Effector memory CD4-positive, alpha-beta T cell (primary cell): Measurements from ENCODE around the gene SNHG17.
"Not testable (repeated sequence)": the region's sequence is repeated elsewhere in the genome, so short reads cannot be mapped to it uniquely, and the experiment has no call there.

Experiments used
- DNase-seq, 3 donors: peaks; one replicate each; pipeline ENCODE4 v3.0.0-alpha.2; 2020
- H3K27ac ChIP-seq: 2 replicates; pipeline ENCODE4 v1.7.0; 2013; ENCODE audit warnings: mild to moderate bottlenecking, low read length, moderate library complexity; ENCODE audit not compliant: insufficient read depth, poor library complexity, severe bottlenecking
- H3K27me3 ChIP-seq: replicated peaks from 2 replicates; pipeline ENCODE4 v1.7.0; 2013; ENCODE audit warnings: mild to moderate bottlenecking, low read length; ENCODE audit not compliant: insufficient read depth, control insufficient read depth, poor library complexity, severe bottlenecking
- H3K36me3 ChIP-seq: 2 replicates; pipeline ENCODE4 v1.7.0; 2013; ENCODE audit warnings: mild to moderate bottlenecking, low read length, moderate library complexity; ENCODE audit not compliant: control insufficient read depth, insufficient read depth
- H3K4me1 ChIP-seq: 2 replicates; pipeline ENCODE4 v1.7.0; 2013; ENCODE audit warnings: low read length, mild to moderate bottlenecking; ENCODE audit not compliant: control insufficient read depth, insufficient read depth, poor library complexity, severe bottlenecking
- H3K4me3 ChIP-seq: 2 replicates; pipeline ENCODE4 v1.7.0; 2013; ENCODE audit warnings: low read length, low read depth, mild to moderate bottlenecking; ENCODE audit not compliant: insufficient read depth, poor library complexity, severe bottlenecking
- H3K9me3 ChIP-seq: 2 replicates; pipeline ENCODE4 v1.7.0; 2013; ENCODE audit warnings: mild to moderate bottlenecking, low read length, moderate library complexity; ENCODE audit not compliant: control insufficient read depth

SNHG17 gene

GRCh38 chr20:38433304-38433972 lies 1.7 kb downstream of the SNHG17 start:
- no peak for DNase-seq
- Histone ChIP-seq H3K4me1 (peaks cover 23% of the 10 kb centered on the region), H3K4me3 (peak overlapping the region; percentile 67), H3K27ac (peak overlapping the region; percentile 79), H3K27me3 (no peaks in the 10 kb centered on the region), H3K36me3 (peaks cover 40% of the 10 kb centered on the region), H3K9me3 (no peaks in the 10 kb centered on the region)

GRCh38 chr20:38432870-38433269 lies 2.3 kb downstream of the SNHG17 start:
- H3K4me3 ChIP-seq, H3K27ac ChIP-seq: not testable (repeated sequence)
- peaks cover 46% of the 10 kb centered on the region for H3K36me3 ChIP-seq

GRCh38 chr20:38432292-38432691 lies 2.8 kb downstream of the SNHG17 start:
- H3K36me3 ChIP-seq: peaks cover 52% of the 10 kb centered on the region
- H3K4me3 ChIP-seq: no peak overlapping the region
- peaks cover 23% of the 10 kb centered on the region for H3K4me1 ChIP-seq
- H3K27ac ChIP-seq: no peak overlapping the region
- H3K9me3 ChIP-seq: no peaks in the 10 kb centered on the region
- no peak for DNase-seq
- no peaks in the 10 kb centered on the region for H3K27me3 ChIP-seq

More at GRCh38 chr20:38432870-38433269, 2.3 kb downstream of the SNHG17 start:
- H3K4me1 ChIP-seq: peaks cover 23% of the 10 kb centered on the region
- not testable (repeated sequence) for H3K27me3 ChIP-seq, H3K9me3 ChIP-seq, DNase-seq

GRCh38 chr20:38430679-38431325 lies 4.3 kb downstream of the SNHG17 start:
- Histone ChIP-seq H3K4me1 (peaks cover 23% of the 10 kb centered on the region), H3K27ac (no peak overlapping the region), H3K27me3 (no peaks in the 10 kb centered on the region), H3K4me3 (no peak overlapping the region), H3K36me3 (peaks cover 66% of the 10 kb centered on the region), H3K9me3 (no peaks in the 10 kb centered on the region)
- no peak for DNase-seq

DNA sequence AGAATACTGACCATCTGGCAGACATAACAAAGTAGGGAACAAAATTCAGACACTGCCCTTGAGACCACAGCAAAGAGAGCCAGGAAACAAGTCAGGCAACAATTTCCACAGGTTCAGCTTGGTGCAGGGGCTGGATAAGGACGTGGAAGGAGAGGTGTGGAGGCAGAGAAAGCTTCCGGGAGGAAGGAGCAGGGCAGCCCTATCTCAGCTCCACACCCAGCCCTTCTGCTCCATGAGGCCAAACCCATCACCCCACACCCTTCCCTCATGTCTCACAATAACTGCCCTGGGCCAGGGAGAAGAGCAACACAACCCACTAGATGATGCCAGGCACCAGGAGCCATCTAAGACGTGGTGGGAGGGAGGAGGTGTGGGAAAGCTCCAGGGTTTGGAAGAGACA lies 5.8 kb downstream of the SNHG17 start:
- Histone ChIP-seq H3K27ac (no peak overlapping the region), H3K4me3 (no peak overlapping the region), H3K9me3 (no peaks in the 10 kb centered on the region), H3K27me3 (no peaks in the 10 kb centered on the region), H3K36me3 (peaks cover 80% of the 10 kb centered on the region), H3K4me1 (peaks cover 16% of the 10 kb centered on the region)
- no peak for DNase-seq

GRCh38 chr20:38428800-38429199 lies 6.3 kb downstream of the SNHG17 start:
- no peaks in the 10 kb centered on the region for H3K27me3 ChIP-seq
- H3K4me3 ChIP-seq: no peak overlapping the region
- H3K9me3 ChIP-seq: no peaks in the 10 kb centered on the region
- peaks cover 84% of the 10 kb centered on the region for H3K36me3 ChIP-seq
- DNase-seq: no peak
- no peak overlapping the region for H3K27ac ChIP-seq
- H3K4me1 ChIP-seq: peaks cover 11% of the 10 kb centered on the region

DNA sequence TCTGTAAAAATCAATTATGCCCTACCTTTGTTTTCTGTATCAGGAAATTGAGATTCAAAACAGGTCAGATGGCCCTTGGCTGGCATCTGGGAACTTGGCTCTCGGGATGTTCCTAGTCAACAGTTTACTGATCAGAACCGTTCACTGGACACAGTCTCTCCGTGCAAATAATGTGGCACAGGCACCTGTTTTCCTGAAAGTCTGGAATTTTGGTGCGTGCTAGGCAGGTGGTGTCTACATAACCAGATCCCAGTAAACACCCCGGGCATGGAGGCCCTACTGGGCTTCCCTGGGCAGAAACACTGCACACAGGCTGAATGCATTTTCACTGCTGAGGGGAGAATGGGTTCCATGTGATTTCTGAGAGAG lies 7.5 kb downstream of the SNHG17 start:
- no peak overlapping the region for H3K4me3 ChIP-seq
- H3K36me3 ChIP-seq: peaks cover 88% of the 10 kb centered on the region
- H3K4me1 ChIP-seq: peaks cover 4% of the 10 kb centered on the region
- DNase-seq: no peak
- H3K9me3 ChIP-seq: no peaks in the 10 kb centered on the region
- H3K27ac ChIP-seq: no peak overlapping the region
- H3K27me3 ChIP-seq: no peaks in the 10 kb centered on the region

DNA sequence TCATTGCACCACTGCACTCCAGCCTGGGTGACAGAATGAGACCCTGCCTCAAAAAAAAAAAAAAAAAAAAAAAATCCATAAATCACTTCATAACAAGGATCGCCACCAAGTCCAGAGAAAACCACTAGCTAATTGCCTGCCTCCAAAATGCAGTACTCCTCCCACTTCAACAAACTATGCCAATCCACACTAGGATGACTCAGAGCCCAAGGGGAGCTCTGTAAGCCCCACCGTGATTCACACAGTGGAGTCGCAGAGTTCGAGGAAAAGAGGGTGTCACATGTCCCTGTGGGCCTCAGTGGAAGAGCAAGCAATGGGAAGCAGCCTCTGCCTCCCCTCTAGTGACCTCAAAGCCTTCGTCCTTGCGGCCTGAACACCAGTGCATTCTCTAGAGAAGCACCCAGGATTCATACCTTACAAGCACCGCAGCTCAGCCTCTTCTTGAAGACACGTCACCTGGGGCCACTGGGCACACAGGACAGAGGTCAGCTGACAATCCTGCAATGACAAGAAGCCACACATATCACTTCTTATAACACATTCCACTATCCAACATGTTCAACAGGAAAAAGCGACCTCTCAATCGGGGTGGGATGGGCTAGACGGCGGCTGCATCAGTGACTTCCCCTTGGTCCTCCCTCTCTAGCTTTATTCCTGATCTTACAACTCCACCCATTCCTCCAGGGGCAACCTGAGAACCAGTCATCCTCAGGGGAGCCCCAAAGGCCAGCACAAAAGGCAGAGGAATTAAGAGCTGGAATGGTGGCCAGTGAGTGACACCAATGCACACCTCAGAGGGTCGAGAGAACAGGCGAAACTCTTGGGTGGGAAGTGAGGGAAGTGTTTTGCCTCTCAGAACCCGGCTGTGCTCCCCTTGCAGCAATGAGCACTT lies 8.9 kb downstream of the SNHG17 start:
- no peaks in the 10 kb centered on the region for H3K9me3 ChIP-seq
- H3K36me3 ChIP-seq: peaks cover 89% of the 10 kb centered on the region
- no peak for DNase-seq
- H3K27ac ChIP-seq: no peak overlapping the region
- no peak overlapping the region for H3K4me3 ChIP-seq
- no peaks in the 10 kb centered on the region for H3K4me1 ChIP-seq
- H3K27me3 ChIP-seq: no peaks in the 10 kb centered on the region

- Histone ChIP-seq H3K27ac (no peak overlapping the region), H3K27me3 (no peaks in the 10 kb centered on the region), H3K4me1 (no peaks in the 10 kb centered on the region), H3K9me3 (no peaks in the 10 kb centered on the region), H3K36me3 (peaks cover 93% of the 10 kb centered on the region), H3K4me3 (no peak overlapping the region)
- DNase-seq: no peak
Measured at GRCh38 chr20:38424401-38424800, 10.7 kb downstream of the SNHG17 start.

DNA sequence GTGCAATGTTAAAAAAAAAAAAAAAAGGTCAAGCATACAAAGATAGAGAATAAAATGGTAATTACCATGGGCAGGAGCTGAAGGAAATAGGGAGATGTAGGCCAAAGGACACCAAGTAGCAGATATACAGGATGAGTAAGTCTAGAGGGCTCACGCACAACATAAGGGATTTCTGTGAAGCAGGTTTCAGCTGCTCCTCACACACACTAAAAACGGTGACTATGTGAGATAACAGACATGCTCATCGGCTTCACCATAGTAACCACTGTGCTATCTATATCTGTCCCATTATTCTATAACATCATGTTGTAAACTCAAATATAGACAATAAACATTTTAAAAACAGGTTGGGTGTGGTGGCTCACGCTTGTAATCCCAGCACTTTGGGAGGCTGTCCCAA lies 11.6 kb downstream of the SNHG17 start:
- Histone ChIP-seq H3K4me3 (no peak overlapping the region), H3K9me3 (no peaks in the 10 kb centered on the region), H3K36me3 (peaks cover 90% of the 10 kb centered on the region), H3K27ac (no peak overlapping the region), H3K27me3 (no peaks in the 10 kb centered on the region), H3K4me1 (no peaks in the 10 kb centered on the region)
- DNase-seq: no peak
